HG03558 (cell line): ENCODE measurements around the gene PSTPIP1.
A peak's percentile ranks its signal among the peaks of the same experiment; 100 is the strongest.

Source experiments
- ATAC-seq: cut with Tn5 transposase; IDR thresholded peaks from one replicate; pipeline ENCODE4 v1.9.1; 2021; ENCODE audit warnings: moderate number of reproducible peaks; ENCODE audit not compliant: unreplicated experiment; ENCODE audit errors: extremely low read depth

PSTPIP1 gene

DNA sequence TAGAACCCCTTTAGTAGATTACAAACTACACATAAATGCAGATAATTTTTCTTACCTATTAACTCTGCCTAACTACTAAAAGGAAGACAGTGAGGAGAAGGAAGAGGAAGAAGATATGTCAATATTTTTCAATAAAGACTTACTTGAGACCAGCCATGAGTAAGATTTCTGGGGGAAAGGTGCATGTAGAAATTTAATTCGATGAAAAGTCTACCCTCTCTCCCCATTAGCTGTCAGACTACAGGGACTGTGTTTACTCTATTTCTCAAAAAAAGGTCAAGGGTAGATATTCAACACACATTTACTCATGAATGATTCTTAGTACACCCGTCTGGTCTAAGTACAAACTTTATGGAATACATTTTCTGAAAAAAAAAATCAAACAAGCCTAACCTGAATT is 69.1 kb downstream of the PSTPIP1 start:
- ATAC-seq = no peak

- no peak for ATAC-seq
Measured at GRCh38 chr15:77064539-77065308, 69.8 kb downstream of the PSTPIP1 start.

DNA sequence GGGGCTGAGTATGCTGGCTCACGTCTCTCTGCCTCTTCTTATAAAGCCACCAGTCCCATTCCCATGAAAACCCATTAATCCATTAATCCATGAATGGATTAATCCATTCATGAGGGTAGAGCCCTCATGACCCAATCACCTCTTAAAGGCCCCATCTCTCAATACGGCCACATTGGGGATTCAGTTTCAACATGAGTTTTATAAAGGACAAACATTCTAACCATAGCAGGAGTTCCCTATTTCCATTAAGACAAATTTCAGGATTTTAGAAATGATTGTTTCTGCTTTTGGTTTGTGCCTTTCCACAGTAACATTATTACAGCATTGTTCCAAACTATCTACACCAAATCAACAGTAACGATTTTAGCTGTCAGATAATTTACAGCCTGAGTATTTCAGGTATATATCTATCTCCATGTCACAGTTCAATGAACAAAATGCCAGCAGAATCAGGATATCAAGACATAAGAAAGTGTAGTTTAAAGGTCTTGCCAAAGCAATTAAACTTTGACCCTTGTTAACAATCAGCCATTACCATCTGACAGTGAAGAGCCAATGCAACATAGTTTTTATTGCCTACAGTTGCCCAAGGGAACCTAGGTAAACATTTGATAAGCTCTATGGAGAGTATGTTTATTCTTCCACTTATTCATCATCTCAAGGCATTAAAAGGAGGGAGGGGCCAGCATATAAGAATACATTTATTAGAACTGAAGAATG is 72.2 kb downstream of the PSTPIP1 start:
- no peak for ATAC-seq

GRCh38 chr15:77067691-77068367 is 72.9 kb downstream of the PSTPIP1 start:
- no peak for ATAC-seq

GRCh38 chr15:77068633-77069032 is 73.7 kb downstream of the PSTPIP1 start:
- no peak for ATAC-seq

DNA sequence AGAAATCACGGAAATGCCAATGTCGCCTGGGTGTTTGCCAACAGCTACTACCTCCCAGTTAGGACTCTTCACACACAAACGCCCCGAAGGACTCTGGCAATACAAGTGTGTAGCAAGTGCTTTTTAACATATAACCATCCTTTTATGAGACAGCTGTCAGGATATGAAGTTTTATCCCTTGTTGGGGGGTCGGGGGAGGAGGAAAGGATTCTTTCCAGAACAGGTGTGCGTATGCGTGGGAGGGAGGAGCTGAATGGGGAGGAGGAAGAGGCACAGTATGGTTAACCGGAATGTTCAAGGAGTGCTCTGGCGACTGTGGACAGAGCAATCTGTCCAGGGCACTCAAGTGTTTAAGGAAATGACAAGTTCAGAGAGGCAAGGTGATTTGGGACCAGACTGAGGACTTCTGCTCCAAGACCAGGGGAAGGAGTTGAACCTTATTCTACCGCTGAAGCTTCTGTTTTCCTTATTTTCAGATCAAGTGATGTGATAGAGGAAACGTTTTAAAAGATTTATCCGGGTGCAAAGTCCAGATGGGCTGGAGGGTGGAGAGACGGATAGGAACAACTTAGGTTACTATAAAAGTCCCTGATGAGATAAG is 74.7 kb downstream of the PSTPIP1 start:
- no peak for ATAC-seq

- ATAC-seq = no peak
Measured at GRCh38 chr15:77070180-77070494, 75.2 kb downstream of the PSTPIP1 start.

DNA sequence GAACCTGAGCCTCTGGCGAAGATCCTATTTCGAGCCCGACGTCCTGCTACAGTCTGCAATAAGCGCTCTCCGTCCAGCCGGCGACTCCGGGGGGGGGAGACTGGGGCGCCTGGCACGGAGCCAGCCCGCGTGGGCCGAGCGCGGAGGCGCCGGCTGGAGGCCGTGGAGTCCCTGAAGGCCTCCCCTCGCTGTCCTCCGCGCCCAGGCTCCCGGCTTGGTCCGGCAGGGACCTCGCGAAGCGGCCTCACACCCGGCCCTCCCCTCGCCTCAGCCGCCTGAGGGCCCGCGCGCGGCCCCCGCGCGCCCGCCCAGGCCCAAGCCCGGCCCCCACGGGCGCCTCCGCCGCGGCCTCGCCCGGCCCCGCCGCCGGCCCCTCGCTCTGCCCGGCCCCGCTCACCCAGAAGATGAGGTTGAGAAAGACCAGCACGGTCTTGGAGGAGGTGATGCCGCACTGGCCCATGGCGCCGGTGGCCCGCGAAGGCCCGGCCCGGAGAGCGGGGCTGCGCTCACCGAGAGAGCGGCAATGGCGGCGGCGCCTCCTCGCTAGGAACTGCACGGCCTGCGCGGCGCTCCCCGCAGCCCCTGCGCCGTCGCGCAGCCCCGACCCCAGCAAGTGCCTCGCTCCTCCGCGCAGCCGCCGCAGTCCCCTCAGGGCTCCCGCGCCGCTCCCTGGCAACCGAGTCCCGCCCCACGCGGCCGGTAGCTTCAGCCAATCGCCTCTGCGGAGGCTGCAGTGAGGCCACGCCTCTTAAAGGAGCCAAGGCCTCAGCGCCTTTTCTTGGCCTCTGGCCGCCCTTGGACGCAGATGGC is 75.8 kb downstream of the PSTPIP1 start, which contains the start of gene TSPAN3:
Gene TSPAN3 (minus strand): TSS at position 615 of the 810 bp plus-strand sequence. CDS start 155 bp downstream, at position 460.
- ATAC-seq = peak; percentile 90

DNA sequence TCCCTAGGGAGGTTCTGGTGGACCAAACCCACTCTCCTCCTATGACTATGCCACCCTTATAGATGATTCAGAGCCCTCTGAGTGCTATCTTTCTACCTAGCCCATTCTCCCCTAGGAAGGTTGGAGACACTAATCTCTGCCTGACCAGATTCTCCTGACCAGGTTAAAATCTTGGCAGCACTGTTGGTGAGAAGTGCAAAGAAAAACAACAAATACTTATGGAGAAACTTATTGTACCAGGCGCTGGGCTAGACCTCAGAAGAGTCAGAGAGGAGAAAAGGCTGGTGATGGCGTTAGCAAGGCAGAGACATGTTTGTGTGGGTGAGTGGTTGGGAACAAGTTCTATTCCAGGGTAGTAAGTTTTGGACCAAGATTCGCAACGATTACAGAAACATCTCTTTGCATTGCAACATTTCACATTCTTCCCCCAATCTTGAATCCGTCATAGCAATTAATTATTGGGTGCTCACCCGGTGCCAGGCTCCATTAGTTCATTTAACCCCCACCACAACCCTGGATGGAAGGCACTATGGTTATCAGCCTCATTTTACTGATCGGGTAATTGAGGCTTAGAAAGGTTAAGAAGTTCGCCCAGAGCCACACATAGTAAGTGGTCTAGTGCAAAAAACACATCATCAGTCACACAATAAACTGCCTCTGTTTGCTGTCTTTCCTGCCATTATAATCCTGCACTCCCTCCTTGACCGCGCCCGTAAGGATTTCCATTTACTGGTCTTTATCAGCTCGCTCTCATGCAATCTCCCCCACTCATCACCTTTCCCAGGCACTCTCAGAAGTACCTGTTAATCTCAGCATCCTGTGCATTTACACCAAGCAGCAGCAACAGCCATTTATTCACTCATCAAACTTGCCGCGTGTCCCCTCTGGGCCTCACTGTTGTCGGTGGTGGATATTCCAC is 76.6 kb downstream of the PSTPIP1 start:
- ATAC-seq = no peak

DNA sequence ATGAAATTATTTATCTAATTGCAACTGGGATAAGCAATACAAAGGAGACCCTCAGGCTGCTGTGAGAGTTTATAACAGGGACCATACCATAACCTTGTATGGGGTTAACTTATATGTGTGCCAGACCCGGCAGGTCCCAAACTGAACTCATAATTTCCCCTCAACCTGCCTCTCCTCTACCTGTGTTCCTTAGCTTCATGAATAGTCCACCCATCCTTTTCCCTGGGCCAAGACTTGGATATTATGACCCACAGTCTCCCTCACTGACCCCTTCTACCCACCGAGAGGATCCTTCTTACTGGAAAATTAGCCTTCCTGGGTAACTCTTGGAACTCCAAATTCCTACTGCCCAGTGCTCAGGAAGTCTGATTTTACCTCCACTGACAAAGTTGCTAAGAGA is 79.4 kb downstream of the PSTPIP1 start:
- no peak for ATAC-seq

DNA sequence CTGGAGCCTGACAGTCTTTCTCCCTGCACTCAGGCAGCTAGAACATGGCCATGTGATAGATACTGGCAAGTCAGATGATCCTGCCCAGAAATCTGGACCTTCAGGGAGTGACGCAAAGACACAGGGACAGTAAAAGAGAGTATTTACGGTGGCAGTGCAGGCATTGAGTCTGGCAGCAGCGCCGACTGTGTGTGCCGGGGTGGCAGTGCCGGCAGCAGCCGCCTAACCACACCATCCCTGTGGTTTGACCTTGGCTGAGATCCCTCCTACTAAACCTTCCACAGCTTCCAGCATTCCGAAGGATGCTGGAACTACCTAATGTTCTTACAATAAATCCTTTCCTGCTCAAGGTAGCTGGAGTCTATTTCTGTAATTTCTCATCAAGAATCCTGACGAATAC is 80.6 kb downstream of the PSTPIP1 start:
- no peak for ATAC-seq

DNA sequence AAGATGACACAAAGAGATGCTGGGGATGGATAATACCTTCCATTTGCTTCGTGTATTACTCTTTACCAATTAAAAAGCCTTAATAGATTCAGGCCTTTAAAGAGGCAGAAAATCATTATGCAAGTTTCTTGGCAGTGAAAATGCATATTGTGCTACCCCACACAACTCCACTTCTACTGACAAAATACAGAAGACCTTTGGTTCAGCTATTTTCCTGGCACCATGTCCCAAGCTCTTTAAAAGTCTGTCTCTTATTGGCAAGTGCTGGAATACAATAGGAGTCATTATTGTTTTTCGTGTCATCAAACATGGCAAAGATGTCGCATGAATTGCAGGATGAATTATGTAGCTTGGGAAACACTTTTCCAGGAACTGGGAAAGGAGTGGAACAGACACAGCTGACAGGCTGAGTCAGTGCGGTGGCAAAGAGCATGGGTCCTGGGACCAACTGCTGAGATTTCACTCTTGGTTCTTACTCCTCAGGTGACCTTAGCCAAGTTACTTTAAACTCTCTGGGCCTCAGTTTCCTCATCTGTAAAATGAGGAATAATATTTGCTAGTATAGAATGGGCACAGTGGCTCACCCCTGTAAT is 81.5 kb downstream of the PSTPIP1 start:
- no peak for ATAC-seq

DNA sequence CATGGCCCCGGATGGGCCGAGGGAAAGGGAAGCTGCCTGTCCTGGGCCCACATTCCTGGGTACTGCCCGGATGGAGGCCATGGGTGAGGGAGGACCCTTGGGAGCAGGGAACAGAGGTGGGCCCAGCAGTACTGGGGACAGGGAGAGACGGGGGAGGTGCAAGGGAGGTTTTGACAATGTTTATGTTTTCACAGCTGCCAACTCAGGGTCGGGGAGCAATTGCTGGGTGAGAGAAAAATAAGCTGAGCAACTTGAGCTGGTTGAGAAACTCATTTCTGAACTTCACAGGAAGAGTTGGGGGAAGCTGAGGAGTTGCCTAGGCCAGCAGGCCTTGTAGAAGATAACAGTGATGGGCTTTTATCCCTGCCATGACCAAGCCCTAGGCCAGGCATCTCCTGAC is 87.0 kb downstream of the PSTPIP1 start:
- no peak for ATAC-seq

GRCh38 chr15:77083381-77084160 is 88.6 kb downstream of the PSTPIP1 start:
- no peak for ATAC-seq

DNA sequence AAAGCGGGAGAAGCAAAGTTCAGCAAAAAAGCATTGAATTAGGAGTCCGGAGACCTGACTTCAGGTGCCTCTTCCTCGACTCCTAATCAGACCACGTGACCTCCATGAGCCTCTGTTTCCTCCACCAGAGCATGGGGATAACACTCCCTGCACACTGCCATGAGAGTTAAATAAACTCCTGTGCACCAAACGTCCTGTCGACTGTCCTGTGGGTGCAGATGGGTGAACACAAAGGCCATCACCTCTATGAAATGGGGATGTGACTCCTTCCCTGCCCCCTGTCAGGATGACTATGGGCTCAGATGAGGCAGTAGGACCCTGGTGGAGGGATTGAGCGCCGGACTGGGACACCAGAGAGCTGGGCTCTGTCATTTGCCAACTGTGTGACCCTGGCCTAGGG is 89.5 kb downstream of the PSTPIP1 start:
- ATAC-seq = no peak

- no peak for ATAC-seq
Measured at GRCh38 chr15:77085297-77085696, 90.4 kb downstream of the PSTPIP1 start.
